Gastrocnemius medialis (tissue), 4 donors: ENCODE data around the gene ZNRF3.

Experiments used
- CTCF ChIP-seq, 5 experiments: fragments of 450-650 bp in 3 of 5; fragments of 200-600 bp in 2 of 5; sonication (generic) in 2 of 5; IDR thresholded peaks in 4 of 5; conservative IDR thresholded peaks in 1 of 5; 1 replicate in 4 of 5; 2 replicates in 1 of 5; pipeline ENCODE4 v1.5.1; 2016 to 2019; ENCODE audit warnings: antibody characterized with exemption in 5 of 5, mild to moderate bottlenecking in 3 of 5, moderate library complexity in 3 of 5
- POLR2A ChIP-seq, 2 donors: fragments of 450-650 bp; IDR thresholded peaks; one replicate each; pipeline ENCODE4 v1.6.1; 2017; ENCODE audit warnings: antibody characterized with exemption in 2 of 2, mild to moderate bottlenecking in 2 of 2, moderate library complexity in 2 of 2

GRCh38 chr22:28864878-28865596 lies 18.3 kb upstream of the ZNRF3 start:
- TF ChIP-seq CTCF (IDR thresholded peaks at IDR 0.05 in 4 of 5, conservative IDR thresholded peaks at IDR 0.05 in 1 of 5): no peak
- TF ChIP-seq POLR2A (IDR thresholded peaks at IDR 0.05): no peak
